Measurements from ENCODE around the gene NUP35. TPM values are rescaled to one million over a fixed set of nuclear protein-coding genes. Genes with fewer than 3 reads are reported as not detected.

NUP35 gene, protein sequence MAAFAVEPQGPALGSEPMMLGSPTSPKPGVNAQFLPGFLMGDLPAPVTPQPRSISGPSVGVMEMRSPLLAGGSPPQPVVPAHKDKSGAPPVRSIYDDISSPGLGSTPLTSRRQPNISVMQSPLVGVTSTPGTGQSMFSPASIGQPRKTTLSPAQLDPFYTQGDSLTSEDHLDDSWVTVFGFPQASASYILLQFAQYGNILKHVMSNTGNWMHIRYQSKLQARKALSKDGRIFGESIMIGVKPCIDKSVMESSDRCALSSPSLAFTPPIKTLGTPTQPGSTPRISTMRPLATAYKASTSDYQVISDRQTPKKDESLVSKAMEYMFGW
- total RNA-seq (2022; extraction: Qiagen RNA extraction; ENCODE audit: low read depth), result 29.7 to 50.3 TPM (median 33.5 TPM) in 5 replicates

DNA sequence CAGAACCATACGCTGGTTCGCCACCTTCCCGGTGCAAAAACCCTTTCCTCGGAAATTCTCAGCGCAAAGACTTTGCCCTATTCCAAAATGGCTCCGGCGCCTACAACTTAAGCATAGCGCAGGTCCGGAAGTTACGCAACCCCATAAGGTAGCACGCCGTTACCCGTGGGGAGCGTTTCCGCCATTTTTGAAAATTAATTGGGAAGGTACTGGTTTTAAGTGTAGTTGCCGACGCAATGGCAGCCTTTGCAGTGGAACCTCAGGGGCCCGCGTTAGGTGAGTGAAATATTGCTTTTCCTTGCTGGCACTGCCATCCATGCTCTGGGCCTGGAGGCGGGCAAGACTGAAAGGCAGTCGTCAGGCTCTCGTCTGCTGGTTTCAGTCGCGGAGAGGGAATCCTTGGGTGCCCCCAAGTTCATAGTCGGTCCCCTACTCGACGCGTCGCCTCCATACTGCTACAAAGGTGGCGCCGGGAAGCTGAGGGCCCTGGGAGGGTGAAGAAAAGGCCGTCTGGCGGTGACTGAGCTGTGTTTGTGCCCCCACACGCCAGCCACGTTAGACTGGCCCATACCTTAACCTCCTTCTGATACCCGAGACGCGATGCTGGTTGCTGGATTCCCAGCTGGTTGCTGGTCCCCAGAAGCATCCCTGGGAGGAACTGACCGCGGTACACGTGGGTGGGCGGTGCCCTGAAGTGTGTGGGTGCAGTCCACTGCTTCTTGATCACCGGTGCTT, at the start of gene NUP35:
Gene NUP35 (plus strand): TSS at position 222 of the 735 bp plus-strand sequence. CDS start 15 bp downstream, at position 237.

DNA sequence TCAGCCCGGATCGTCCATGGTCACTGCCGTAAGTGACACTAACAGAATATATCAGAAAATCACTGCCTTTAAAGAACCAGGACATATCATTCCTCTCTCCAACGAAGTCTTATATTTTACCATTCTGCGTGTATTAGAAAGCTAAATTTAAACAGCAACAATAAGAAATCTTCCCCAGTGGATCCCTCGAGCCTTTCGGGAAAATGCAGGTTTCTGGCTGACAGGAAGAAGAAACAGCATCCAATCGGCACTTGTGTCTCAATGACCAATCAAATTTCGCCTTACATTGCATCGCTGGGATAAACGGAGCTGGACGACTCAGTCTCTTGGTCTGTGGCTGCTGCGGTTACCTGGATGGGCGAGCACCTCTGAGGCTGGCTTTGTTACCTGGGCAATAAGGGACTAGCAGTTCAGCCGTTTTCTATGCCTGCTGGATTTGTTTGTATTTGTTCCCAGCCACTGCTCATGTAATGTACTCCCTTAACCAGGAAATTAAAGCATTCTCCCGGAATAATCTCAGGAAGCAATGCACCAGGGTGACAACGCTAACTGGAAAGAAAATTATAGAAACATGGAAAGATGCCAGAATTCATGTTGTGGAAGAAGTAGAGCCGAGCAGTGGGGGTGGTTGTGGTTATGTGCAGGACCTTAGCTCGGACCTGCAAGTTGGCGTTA, 45.6 kb upstream of the NUP35 start, which contains the start of gene DUSP19:
Gene DUSP19 (plus strand): TSS at position 284 of the 675 bp plus-strand sequence. CDS start 187 bp downstream, at position 471.

Other genes starting within 250 kb of the NUP35 start
- 72.7 to 111 TPM (median 93.6 TPM) in 5 replicates for gene NCKAP1, start 86.0 kb upstream of the NUP35 start, total RNA-seq (2022; extraction: Qiagen RNA extraction; ENCODE audit: low read depth)
- gene DUSP19, start 45.7 kb upstream of the NUP35 start, total RNA-seq (2022; extraction: Qiagen RNA extraction; ENCODE audit: low read depth), result 0.25 to 0.83 TPM (median 0.55 TPM) in 5 replicates

All from A549 treated with ZK216348 at 1 μM for 4 hours (cell line).